ENCODE measurements around the gene KCNJ11. TPM values are rescaled to one million over a fixed set of nuclear protein-coding genes. Genes with fewer than 3 reads are reported as not detected.

KCNJ11 gene
- total and polyA plus RNA-seq, 2 of the 13 experiments (the other 11 are each of a cell fraction or from before 2014, with no cell fraction given), result 0.38 to 1.6 TPM

- TF ChIP-seq GRHL1 (CRISPR knock-in tag; conservative IDR thresholded peaks at IDR 0.05), result no peak
- no peak for TF ChIP-seq ZMYM4 (CRISPR knock-in tag; IDR thresholded peaks at IDR 0.05)
- no peak for TF ChIP-seq ZBTB20 (CRISPR knock-in tag; IDR thresholded peaks at IDR 0.05; ENCODE audit: borderline replicate concordance, low read depth)
- peak; percentile 68; the same call in 1 of the 2 replicates for TF ChIP-seq JUND (CRISPR knock-in tag; IDR thresholded peaks at IDR 0.05)
- no peak for TF ChIP-seq CEBPG (CRISPR knock-in tag; IDR thresholded peaks at IDR 0.05)
- no peak for TF ChIP-seq SIX1 (CRISPR knock-in tag; IDR thresholded peaks at IDR 0.05; ENCODE audit: borderline replicate concordance)
- no peak for TF ChIP-seq ZNF562 (CRISPR knock-in tag; IDR thresholded peaks at IDR 0.05; ENCODE audit: borderline replicate concordance)
- TF ChIP-seq MYC (CRISPR knock-in tag; IDR thresholded peaks at IDR 0.05; ENCODE audit: borderline replicate concordance), result peak; percentile 65; the same call in 1 of the 2 replicates
- TF ChIP-seq MTA1 (CRISPR knock-in tag; IDR thresholded peaks at IDR 0.05; ENCODE audit: borderline replicate concordance), result no peak
- no peak for TF ChIP-seq ZNF451 (CRISPR knock-in tag; IDR thresholded peaks at IDR 0.05)
- no peak for TF ChIP-seq HNF1A (IDR thresholded peaks at IDR 0.05; ENCODE audit: low read depth)
- TF ChIP-seq HNF1A (CRISPR knock-in tag; IDR thresholded peaks at IDR 0.05; ENCODE audit: borderline replicate concordance), result no peak
- TF ChIP-seq USF2 (IDR thresholded peaks at IDR 0.05; ENCODE audit: low read depth, low read length), result peak; percentile 21; the same call in 1 of the 2 replicates
- peak; percentile 21; the same call in 1 of the 2 replicates for TF ChIP-seq USF2 (CRISPR knock-in tag; IDR thresholded peaks at IDR 0.05; ENCODE audit: borderline replicate concordance)
- no peak for TF ChIP-seq ZNF710 (CRISPR knock-in tag; IDR thresholded peaks at IDR 0.05; ENCODE audit: borderline replicate concordance)
- TF ChIP-seq ZFP36L1 (CRISPR knock-in tag; IDR thresholded peaks at IDR 0.05), result no peak
- no peak for TF ChIP-seq ZNF441 (CRISPR knock-in tag; IDR thresholded peaks at IDR 0.05; ENCODE audit: borderline replicate concordance)
- peak; percentile 59; the same call in 1 of the 2 replicates for TF ChIP-seq ZFY (CRISPR knock-in tag; IDR thresholded peaks at IDR 0.05)
- TF ChIP-seq SIX4 (CRISPR knock-in tag; IDR thresholded peaks at IDR 0.05), result no peak
- TF ChIP-seq EHMT2 (IDR thresholded peaks at IDR 0.05; ENCODE audit: borderline replicate concordance, low read depth, low read length), result no peak
Measured at GRCh38 chr11:17423533-17424310, 35.3 kb upstream of the KCNJ11 start (continued).
